Gastrocnemius medialis (tissue), 4 donors: ENCODE data around the gene HOXA3. TPM values are rescaled to one million over a fixed set of nuclear protein-coding genes. Genes with fewer than 3 reads are reported as not detected.

ENCODE experiments used
- ATAC-seq, 2 donors: fragments of 150-250 bp; one replicate each; pipeline ENCODE4 v1.9.1; 2016
- DNase-seq, 2 donors: peaks; one replicate each; pipeline ENCODE4 v3.0.0-alpha.2; 2019
- H3K27ac ChIP-seq, 4 donors: fragments of 200-600 bp; sonication (generic); 1 replicate in 1 of 4; 2 replicates in 3 of 4; pipeline ENCODE4 v1.5.1; 2016 to 2018; ENCODE audit warnings: mild to moderate bottlenecking in 2 of 4, moderate library complexity in 1 of 4
- H3K27me3 ChIP-seq, 3 donors: fragments of 200-600 bp; sonication (generic) in 2 of 3; 1 replicate in 1 of 3; 2 replicates in 2 of 3; pipeline versions ENCODE4 v1.5.1 to v1.6.0; 2016 to 2019; ENCODE audit warnings: mild to moderate bottlenecking in 1 of 3, moderate library complexity in 1 of 3
- H3K36me3 ChIP-seq, 2 donors: fragments of 200-600 bp; sonication (generic) in 1 of 2; one replicate each; pipeline ENCODE4 v1.5.1; 2017 to 2018
- H3K4me1 ChIP-seq, 2 donors: fragments of 200-600 bp; sonication (generic) in 1 of 2; one replicate each; pipeline ENCODE4 v1.5.1; 2016 to 2017; ENCODE audit warnings: mild to moderate bottlenecking in 2 of 2
- H3K4me3 ChIP-seq, 4 donors: fragments of 200-600 bp; sonication (generic) in 3 of 4; 1 replicate in 1 of 4; 2 replicates in 3 of 4; pipeline ENCODE4 v1.5.1; 2016 to 2019; ENCODE audit warnings: mild to moderate bottlenecking in 2 of 4
- H3K9me3 ChIP-seq, 3 donors: fragments of 200-600 bp; sonication (generic) in 2 of 3; 1 replicate in 1 of 3; 2 replicates in 2 of 3; pipeline ENCODE4 v1.5.1; 2016 to 2019
- CTCF ChIP-seq, 5 experiments: fragments of 450-650 bp in 3 of 5; fragments of 200-600 bp in 2 of 5; sonication (generic) in 2 of 5; IDR thresholded peaks in 4 of 5; conservative IDR thresholded peaks in 1 of 5; 1 replicate in 4 of 5; 2 replicates in 1 of 5; pipeline ENCODE4 v1.5.1; 2016 to 2019; ENCODE audit warnings: antibody characterized with exemption in 5 of 5, mild to moderate bottlenecking in 3 of 5, moderate library complexity in 3 of 5
- POLR2A ChIP-seq, 2 donors: fragments of 450-650 bp; IDR thresholded peaks; one replicate each; pipeline ENCODE4 v1.6.1; 2017; ENCODE audit warnings: antibody characterized with exemption in 2 of 2, mild to moderate bottlenecking in 2 of 2, moderate library complexity in 2 of 2
- in situ Hi-C, 4 donors: fragments of 200-750 bp; cut with MboI; loops; one replicate each; pipeline versions ENCODE4 v1.15.0 to v1.8.0; 2017; ENCODE audit warnings: low sequenced_read_pairs in 4 of 4
- intact Hi-C: fragments of 100-400 bp; cut with DNase I; formaldehyde crosslinking; loops from one replicate; pipeline ENCODE4 v1.15.1; 2023; ENCODE audit warnings: low total_unique reads
- total RNA-seq, 4 donors: library from RNA; depleted of rRNA; stranded (reverse); fragments of >200 nt; gene quantifications; one replicate each; pipeline versions ENCODE4 v1.1.0 to v1.2.3, GENCODE V29; 2016

Gene HOXA3
- 1 to 10 TPM in 3 of 4 donors, under 1 TPM in 1; 0.53 to 6.2 (median 3.0) TPM for total RNA-seq

GRCh38 chr7:27151931-27152815, at the start of gene HOXA3:
Gene HOXA3 (minus strand): TSS chr7:27152583. CDS start chr7:27110640, 41,943 bp downstream.
- Histone ChIP-seq H3K9me3 (no peaks in the 10 kb centered on the region), H3K27ac (peak within 1 kb of the TSS; percentile 90 to 96 (median 94)), H3K4me3 (peak within 1 kb of the TSS; percentile 64 to 75 (median 70)), H3K36me3 (no peaks in the 10 kb centered on the region), H3K4me1 (peaks cover 46 to 61% of the 10 kb centered on the region in 2 donors), H3K27me3 (no peaks in the 10 kb centered on the region)
- DNase-seq (peak in 1 of 2 donors; percentile 63), ATAC-seq (peak in 1 of 2 donors; percentile 8)
- intact Hi-C loops: loop anchor here (1.0 kb wide), 1 partner anchor 13 kb away; the partner anchor contains the start of gene HOXA9
- in situ Hi-C loops: loop anchor here in 2 of 4 donors (10.0 to 25.0 kb wide), 3 partner anchors 777 to 940 kb away; partner anchors contain the start of genes CBX3 (in 1 of the 2) and HNRNPA2B1 (in 1 of the 2)
- TF ChIP-seq POLR2A (IDR thresholded peaks at IDR 0.05) (peak; percentile 15 to 39), CTCF (IDR thresholded peaks at IDR 0.05 in 4 of 5, conservative IDR thresholded peaks at IDR 0.05 in 1 of 5) (no peak)

GRCh38 chr7:27201580-27202017, 49.2 kb upstream of the HOXA3 start:
- H3K36me3 ChIP-seq: no peaks in the 10 kb centered on the region
- H3K27me3 ChIP-seq: peaks cover 52 to 78% (median 62%) of the 10 kb centered on the region in 3 donors
- no peak for ATAC-seq
- TF ChIP-seq POLR2A (IDR thresholded peaks at IDR 0.05) (no peak), CTCF (IDR thresholded peaks at IDR 0.05 in 4 of 5, conservative IDR thresholded peaks at IDR 0.05 in 1 of 5) (no peak)
- no peak overlapping the region for H3K4me3 ChIP-seq
- H3K27ac ChIP-seq: no peak overlapping the region
- H3K4me1 ChIP-seq: peaks cover 16 to 27% of the 10 kb centered on the region in 2 donors
- intact Hi-C loops: no loop called here
- no peaks in the 10 kb centered on the region for H3K9me3 ChIP-seq
- DNase-seq: no peak
- in situ Hi-C loops: loop anchor here (10.0 to 25.0 kb wide), 6 partner anchors 361 to 813 kb away; no protein-coding TSS in a partner anchor

GRCh38 chr7:27200761-27201579, 48.6 kb upstream of the HOXA3 start:
- no peak for ATAC-seq
- Histone ChIP-seq H3K9me3 (no peaks in the 10 kb centered on the region), H3K27me3 (peaks cover 52 to 71% (median 56%) of the 10 kb centered on the region in 3 donors), H3K36me3 (no peaks in the 10 kb centered on the region), H3K4me3 (peak overlapping the region; percentile 52 to 71 (median 62)), H3K4me1 (peaks cover 16 to 31% of the 10 kb centered on the region in 2 donors), H3K27ac (no peak overlapping the region)
- no peak for DNase-seq
- intact Hi-C loops: loop anchor here (1.0 kb wide), 1 partner anchor 462 kb away; no protein-coding TSS in a partner anchor
- no peak for TF ChIP-seq POLR2A (IDR thresholded peaks at IDR 0.05)
- no peak for TF ChIP-seq CTCF (IDR thresholded peaks at IDR 0.05 in 4 of 5, conservative IDR thresholded peaks at IDR 0.05 in 1 of 5)
- in situ Hi-C loops: loop anchor here (10.0 to 25.0 kb wide), 6 partner anchors 361 to 814 kb away; no protein-coding TSS in a partner anchor
